Gastrocnemius medialis (tissue), 4 donors: ENCODE results near the gene SFMBT2. TPM values are rescaled to one million over a fixed set of nuclear protein-coding genes. Genes with fewer than 3 reads are reported as not detected.

Experiments
- ATAC-seq, 2 donors: fragments of 150-250 bp; one replicate each; pipeline ENCODE4 v1.9.1; 2016
- DNase-seq, 2 donors: peaks; one replicate each; pipeline ENCODE4 v3.0.0-alpha.2; 2019
- H3K27ac ChIP-seq, 4 donors: fragments of 200-600 bp; sonication (generic); 1 replicate in 1 of 4; 2 replicates in 3 of 4; pipeline ENCODE4 v1.5.1; 2016 to 2018; ENCODE audit warnings: mild to moderate bottlenecking in 2 of 4, moderate library complexity in 1 of 4
- H3K27me3 ChIP-seq, 3 donors: fragments of 200-600 bp; sonication (generic) in 2 of 3; 1 replicate in 1 of 3; 2 replicates in 2 of 3; pipeline versions ENCODE4 v1.5.1 to v1.6.0; 2016 to 2019; ENCODE audit warnings: mild to moderate bottlenecking in 1 of 3, moderate library complexity in 1 of 3
- H3K36me3 ChIP-seq, 2 donors: fragments of 200-600 bp; sonication (generic) in 1 of 2; one replicate each; pipeline ENCODE4 v1.5.1; 2017 to 2018
- H3K4me1 ChIP-seq, 2 donors: fragments of 200-600 bp; sonication (generic) in 1 of 2; one replicate each; pipeline ENCODE4 v1.5.1; 2016 to 2017; ENCODE audit warnings: mild to moderate bottlenecking in 2 of 2
- H3K4me3 ChIP-seq, 4 donors: fragments of 200-600 bp; sonication (generic) in 3 of 4; 1 replicate in 1 of 4; 2 replicates in 3 of 4; pipeline ENCODE4 v1.5.1; 2016 to 2019; ENCODE audit warnings: mild to moderate bottlenecking in 2 of 4
- H3K9me3 ChIP-seq, 3 donors: fragments of 200-600 bp; sonication (generic) in 2 of 3; 1 replicate in 1 of 3; 2 replicates in 2 of 3; pipeline ENCODE4 v1.5.1; 2016 to 2019
- CTCF ChIP-seq, 5 experiments: fragments of 450-650 bp in 3 of 5; fragments of 200-600 bp in 2 of 5; sonication (generic) in 2 of 5; IDR thresholded peaks in 4 of 5; conservative IDR thresholded peaks in 1 of 5; 1 replicate in 4 of 5; 2 replicates in 1 of 5; pipeline ENCODE4 v1.5.1; 2016 to 2019; ENCODE audit warnings: antibody characterized with exemption in 5 of 5, mild to moderate bottlenecking in 3 of 5, moderate library complexity in 3 of 5
- POLR2A ChIP-seq, 2 donors: fragments of 450-650 bp; IDR thresholded peaks; one replicate each; pipeline ENCODE4 v1.6.1; 2017; ENCODE audit warnings: antibody characterized with exemption in 2 of 2, mild to moderate bottlenecking in 2 of 2, moderate library complexity in 2 of 2
- in situ Hi-C, 4 donors: fragments of 200-750 bp; cut with MboI; loops; one replicate each; pipeline versions ENCODE4 v1.15.0 to v1.8.0; 2017; ENCODE audit warnings: low sequenced_read_pairs in 4 of 4
- intact Hi-C: fragments of 100-400 bp; cut with DNase I; formaldehyde crosslinking; loops from one replicate; pipeline ENCODE4 v1.15.1; 2023; ENCODE audit warnings: low total_unique reads
- total RNA-seq, 4 donors: library from RNA; depleted of rRNA; stranded (reverse); fragments of >200 nt; gene quantifications; one replicate each; pipeline versions ENCODE4 v1.1.0 to v1.2.3, GENCODE V29; 2016

Gene SFMBT2
- total RNA-seq, 4 donors from 2014 or later: 1.1 to 6.9 (median 2.1) TPM

- DNase-seq: no peak
These were observed 24.8 kb upstream of the SFMBT2 start for GRCh38 chr10:7435674-7436073.

GRCh38 chr10:7434378-7434777 lies 23.5 kb upstream of the SFMBT2 start:
- intact Hi-C loops (no loop called here), in situ Hi-C loops (no loop called here)
- TF ChIP-seq POLR2A (IDR thresholded peaks at IDR 0.05): no peak
- no peak for TF ChIP-seq CTCF (IDR thresholded peaks at IDR 0.05 in 4 of 5, conservative IDR thresholded peaks at IDR 0.05 in 1 of 5)
- Histone ChIP-seq H3K36me3 (no peaks in the 10 kb centered on the region), H3K4me1 (no peaks in the 10 kb centered on the region), H3K4me3 (no peak overlapping the region), H3K9me3 (no peaks in the 10 kb centered on the region), H3K27me3 (no peaks in the 10 kb centered on the region), H3K27ac (no peak overlapping the region)
- ATAC-seq: no peak
- DNase-seq: no peak

More at GRCh38 chr10:7435674-7436073, 24.8 kb upstream of the SFMBT2 start:
- Histone ChIP-seq H3K9me3 (no peaks in the 10 kb centered on the region), H3K27me3 (peaks cover 0 to 4% (median 0%) of the 10 kb centered on the region in 3 donors), H3K27ac (no peak overlapping the region), H3K4me1 (no peaks in the 10 kb centered on the region), H3K4me3 (no peak overlapping the region), H3K36me3 (no peaks in the 10 kb centered on the region)
- TF ChIP-seq POLR2A (IDR thresholded peaks at IDR 0.05) (no peak), CTCF (IDR thresholded peaks at IDR 0.05 in 4 of 5, conservative IDR thresholded peaks at IDR 0.05 in 1 of 5) (no peak)
- intact Hi-C loops: no loop called here
- ATAC-seq: no peak
- in situ Hi-C loops: no loop called here

GRCh38 chr10:7433861-7434260 lies 23.0 kb upstream of the SFMBT2 start:
- no peak for ATAC-seq
- in situ Hi-C loops (no loop called here), intact Hi-C loops (no loop called here)
- peak overlapping the region in 1 of 4 donors; percentile 8 for H3K4me3 ChIP-seq
- no peaks in the 10 kb centered on the region for H3K36me3 ChIP-seq
- no peak for DNase-seq
- H3K27me3 ChIP-seq: no peaks in the 10 kb centered on the region
- no peak for TF ChIP-seq POLR2A (IDR thresholded peaks at IDR 0.05)
- H3K4me1 ChIP-seq: peaks cover 0 to 3% of the 10 kb centered on the region in 2 donors
- no peaks in the 10 kb centered on the region for H3K9me3 ChIP-seq
- H3K27ac ChIP-seq: no peak overlapping the region

- no peaks in the 10 kb centered on the region for H3K9me3 ChIP-seq
- TF ChIP-seq POLR2A (IDR thresholded peaks at IDR 0.05): no peak
- TF ChIP-seq CTCF (IDR thresholded peaks at IDR 0.05 in 4 of 5, conservative IDR thresholded peaks at IDR 0.05 in 1 of 5): no peak
- H3K36me3 ChIP-seq: no peaks in the 10 kb centered on the region
- H3K4me1 ChIP-seq: peaks cover 0 to 5% of the 10 kb centered on the region in 2 donors
- no peaks in the 10 kb centered on the region for H3K27me3 ChIP-seq
- H3K4me3 ChIP-seq: peak overlapping the region in 3 of 4 donors; percentile 2 to 10 (median 8)
- peak in 1 of 2 donors; percentile 24 for ATAC-seq
- in situ Hi-C loops: no loop called here
- H3K27ac ChIP-seq: no peak overlapping the region
- intact Hi-C loops: no loop called here
- DNase-seq: no peak
These were observed 22.3 kb upstream of the SFMBT2 start for GRCh38 chr10:7432884-7433726.

GRCh38 chr10:7428673-7429350 lies 18.0 kb upstream of the SFMBT2 start:
- Histone ChIP-seq H3K27ac (peak overlapping the region; percentile 53 to 71 (median 62)), H3K9me3 (no peaks in the 10 kb centered on the region), H3K36me3 (no peaks in the 10 kb centered on the region), H3K27me3 (no peaks in the 10 kb centered on the region), H3K4me3 (no peak overlapping the region), H3K4me1 (peaks cover 0 to 5% of the 10 kb centered on the region in 2 donors)
- in situ Hi-C loops (no loop called here), intact Hi-C loops (no loop called here)
- peak in 1 of 2 donors; percentile 30 for DNase-seq
- ATAC-seq: peak; percentile 91 to 99
- TF ChIP-seq CTCF (IDR thresholded peaks at IDR 0.05 in 4 of 5, conservative IDR thresholded peaks at IDR 0.05 in 1 of 5) (no peak), POLR2A (IDR thresholded peaks at IDR 0.05) (no peak)
